GM10847 (cell line): ENCODE data around the gene TRIM34.

ENCODE experiments used
- POLR2A ChIP-seq: IDR thresholded peaks from 2 replicates; pipeline ENCODE4 v1.6.1; 2011; ENCODE audit not compliant: insufficient read length; ENCODE audit errors: extremely low read depth

TRIM34 gene

GRCh38 chr11:5624489-5625279, at the start of gene TRIM34:
Gene TRIM34, plus strand, starts transcription at chr11:5625001. Its CDS starts 7,331 bp downstream, at chr11:5632332.
- TF ChIP-seq POLR2A: no peak

- TF ChIP-seq POLR2A: no peak
Measured at GRCh38 chr11:5575152-5575551, 49.6 kb upstream of the TRIM34 start.

GRCh38 chr11:5577101-5577500, 47.7 kb upstream of the TRIM34 start:
- no peak for TF ChIP-seq POLR2A

DNA sequence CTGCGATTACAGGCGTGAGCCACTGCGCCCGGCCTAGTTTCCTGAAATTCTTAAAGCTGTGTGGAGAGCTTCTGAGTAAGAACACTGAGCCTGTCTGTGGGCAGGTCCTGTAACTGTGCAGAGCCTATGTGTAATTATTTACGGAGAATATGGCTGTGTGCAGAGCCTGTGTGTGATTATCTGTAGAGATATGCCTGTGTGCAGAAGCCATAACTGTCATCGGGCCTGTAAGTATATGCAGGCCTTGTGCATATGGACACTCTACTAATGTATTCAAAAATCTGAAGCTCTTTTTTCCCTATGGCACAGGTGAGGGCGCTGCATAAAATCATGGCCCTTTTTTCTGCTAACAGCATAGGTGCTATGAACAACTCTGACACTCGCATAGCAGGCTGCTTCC, 44.2 kb upstream of the TRIM34 start, which contains the start of gene OR52B6:
Gene OR52B6, plus strand, starts transcription at position 301 of the 400 bp plus-strand sequence. Its CDS starts 0 bp downstream, at position 301.
- TF ChIP-seq POLR2A: no peak

GRCh38 chr11:5581014-5581413, 43.8 kb upstream of the TRIM34 start:
- no peak for TF ChIP-seq POLR2A

- no peak for TF ChIP-seq POLR2A
Measured at GRCh38 chr11:5591613-5592012, 33.2 kb upstream of the TRIM34 start.

GRCh38 chr11:5592615-5593014, 32.2 kb upstream of the TRIM34 start:
- TF ChIP-seq POLR2A: no peak

DNA sequence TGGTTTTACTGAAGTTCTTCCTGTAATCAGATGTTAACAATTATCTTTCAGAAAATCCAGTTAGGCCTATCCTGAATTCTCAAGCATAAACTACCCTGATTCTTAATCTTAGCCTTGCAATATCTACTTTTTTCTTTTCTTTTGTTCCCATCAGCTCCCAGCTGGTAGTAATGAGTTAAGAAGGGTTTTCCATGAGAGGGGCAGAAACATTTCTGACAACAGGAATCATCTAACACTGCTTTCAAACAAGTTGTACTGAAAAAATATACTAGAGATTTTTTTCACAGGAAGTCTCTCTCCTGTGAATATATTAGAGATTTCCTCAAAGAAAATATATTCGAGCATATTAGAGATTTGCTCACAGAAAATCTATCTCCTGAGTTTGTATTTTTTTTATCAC, 31.7 kb upstream of the TRIM34 start:
- no peak for TF ChIP-seq POLR2A

GRCh38 chr11:5596607-5597201, 28.1 kb upstream of the TRIM34 start, which contains the start of gene TRIM6:
Gene TRIM6, plus strand, starts transcription at chr11:5596637. Its CDS starts 261 bp downstream, at chr11:5596898.
- TF ChIP-seq POLR2A: no peak

DNA sequence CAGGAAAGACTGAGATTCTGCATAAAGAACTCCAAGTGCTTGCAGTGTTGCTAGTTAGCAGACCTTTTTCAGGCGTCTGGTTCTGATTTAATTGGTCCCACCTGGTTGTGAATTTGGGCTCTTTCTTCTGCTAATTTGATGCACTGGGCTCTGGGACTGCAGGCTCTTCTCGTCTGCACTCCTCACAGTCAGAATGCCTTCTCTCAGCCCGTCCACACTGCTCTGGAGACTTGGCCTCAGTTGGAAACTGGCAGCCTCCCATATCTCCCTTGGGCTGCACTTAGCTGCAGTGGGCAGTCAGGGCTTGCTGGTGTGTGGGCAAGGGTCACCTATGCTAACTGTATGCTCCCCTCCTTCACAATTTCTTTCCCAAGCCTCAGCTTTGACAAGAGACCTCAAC, 26.8 kb upstream of the TRIM34 start:
- TF ChIP-seq POLR2A: no peak

DNA sequence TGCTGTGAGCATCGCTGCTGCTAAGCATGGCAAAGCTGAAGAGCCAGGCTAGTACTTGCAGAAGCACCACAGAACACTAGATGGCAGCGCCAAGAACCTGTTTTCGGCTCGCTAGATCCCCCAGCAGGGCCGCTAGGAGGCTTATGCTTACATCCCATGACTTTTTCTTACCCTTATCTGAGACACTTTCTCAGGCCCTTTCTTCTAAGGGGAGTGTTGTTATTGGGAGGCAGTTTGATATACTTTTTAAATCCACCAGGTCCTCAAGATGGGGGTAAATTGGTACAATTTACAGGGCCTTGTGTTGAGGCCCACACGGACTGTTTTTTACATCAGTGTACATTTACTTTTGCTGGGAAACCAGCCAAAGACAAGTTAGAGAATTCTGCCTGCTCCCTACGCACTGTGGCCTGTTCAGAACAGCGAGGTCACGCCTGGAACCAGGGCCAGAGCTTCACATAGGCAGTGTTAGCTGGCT, 24.4 kb upstream of the TRIM34 start:
- no peak for TF ChIP-seq POLR2A

GRCh38 chr11:5603326-5603725, 21.5 kb upstream of the TRIM34 start:
- TF ChIP-seq POLR2A: no peak

GRCh38 chr11:5604896-5605295, 19.9 kb upstream of the TRIM34 start:
- TF ChIP-seq POLR2A: no peak

- no peak for TF ChIP-seq POLR2A
Measured at GRCh38 chr11:5605849-5606248, 19.0 kb upstream of the TRIM34 start.

DNA sequence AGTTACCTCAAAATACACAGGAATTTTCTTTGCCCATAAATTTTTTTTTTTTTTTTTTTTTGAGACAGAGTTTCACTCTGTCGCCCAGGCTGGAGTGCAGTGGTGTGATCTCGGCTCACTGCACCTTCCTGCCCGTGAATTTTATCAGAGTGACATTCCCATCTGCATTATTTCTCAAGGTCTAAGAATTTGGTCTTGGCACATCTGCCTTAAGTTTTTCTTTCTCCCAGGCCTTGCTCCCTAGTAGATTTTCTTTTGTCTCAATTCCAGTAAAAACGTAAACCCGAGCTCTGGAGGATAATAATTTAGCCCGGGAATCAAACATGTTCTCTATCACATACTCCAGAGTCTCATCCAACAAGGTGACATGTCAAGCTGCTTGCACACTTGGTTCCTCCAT, 16.0 kb upstream of the TRIM34 start:
- no peak for TF ChIP-seq POLR2A

- TF ChIP-seq POLR2A: no peak
Measured at GRCh38 chr11:5610446-5610845, 14.4 kb upstream of the TRIM34 start.
